Astrocyte (in vitro differentiated cells and primary cell): ENCODE results near the gene BOLL.

Experiments used
- CTCF ChIP-seq: IDR thresholded peaks from 2 replicates; pipeline ENCODE4 v1.5.1; 2011; ENCODE audit warnings: low read depth, mild to moderate bottlenecking, inconsistent platforms, low read length, moderate library complexity; ENCODE audit not compliant: insufficient read depth
- EZH2 ChIP-seq: IDR thresholded peaks from 2 replicates; pipeline ENCODE4 v1.6.1; 2012; ENCODE audit warnings: mild to moderate bottlenecking, low read length, inconsistent platforms; ENCODE audit not compliant: insufficient read depth

DNA sequence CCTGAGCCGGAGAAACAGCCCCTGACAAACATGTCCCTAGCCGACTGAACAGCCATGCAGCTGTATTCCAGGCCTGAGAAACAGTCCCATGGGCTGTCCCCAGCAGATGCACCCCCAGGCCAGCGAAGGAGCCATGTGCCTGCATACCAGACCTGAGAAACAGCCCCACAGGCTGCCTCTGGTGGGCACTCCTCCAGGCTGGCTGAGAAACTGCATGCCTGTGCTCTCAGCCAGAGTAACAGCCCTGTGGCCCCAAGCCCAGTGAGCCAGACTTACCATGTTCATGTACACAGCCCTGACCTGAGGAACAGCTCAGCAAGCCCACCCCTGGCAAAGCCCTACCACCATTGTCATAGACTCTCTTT is 24.8 kb downstream of the BOLL start:
- no peak for TF ChIP-seq CTCF
- TF ChIP-seq EZH2 = no peak
